GM21529 (cell line): ENCODE measurements around the gene PRXL2B.
"Not testable (repeated sequence)": the region's sequence is repeated elsewhere in the genome, so short reads cannot be mapped to it uniquely, and the experiment has no call there.

ENCODE experiments used
- ATAC-seq: cut with Tn5 transposase; IDR thresholded peaks from one replicate; pipeline ENCODE4 v1.9.1; 2021; ENCODE audit not compliant: unreplicated experiment

PRXL2B gene

DNA sequence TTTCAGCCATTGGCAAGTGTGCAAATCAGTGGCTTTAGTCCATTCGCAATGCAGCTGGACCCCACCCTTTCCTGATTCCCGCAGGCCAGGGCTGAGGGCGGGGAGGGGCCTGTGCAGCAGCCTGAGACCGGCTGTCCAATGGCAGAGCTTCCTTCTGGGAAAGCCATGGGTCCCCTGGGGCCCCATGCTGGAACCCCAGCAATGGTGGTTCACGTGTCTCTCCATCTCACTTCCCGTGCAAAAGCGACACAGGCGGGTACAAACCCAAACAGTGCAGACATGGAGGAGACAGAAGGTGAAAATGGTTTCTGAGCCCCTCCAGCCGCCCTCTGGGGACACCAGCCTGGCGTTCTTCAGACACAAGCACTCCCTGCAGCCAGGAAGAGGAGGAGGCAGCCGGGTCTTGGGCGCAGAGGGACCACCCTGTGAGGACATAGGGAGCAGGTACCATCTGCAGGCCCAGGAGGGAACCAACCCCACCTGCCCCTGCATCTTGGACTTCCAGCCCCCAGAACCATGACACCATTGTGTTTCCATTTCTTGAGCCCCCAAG is 36.2 kb upstream of the PRXL2B start:
- ATAC-seq = not testable (repeated sequence)

DNA sequence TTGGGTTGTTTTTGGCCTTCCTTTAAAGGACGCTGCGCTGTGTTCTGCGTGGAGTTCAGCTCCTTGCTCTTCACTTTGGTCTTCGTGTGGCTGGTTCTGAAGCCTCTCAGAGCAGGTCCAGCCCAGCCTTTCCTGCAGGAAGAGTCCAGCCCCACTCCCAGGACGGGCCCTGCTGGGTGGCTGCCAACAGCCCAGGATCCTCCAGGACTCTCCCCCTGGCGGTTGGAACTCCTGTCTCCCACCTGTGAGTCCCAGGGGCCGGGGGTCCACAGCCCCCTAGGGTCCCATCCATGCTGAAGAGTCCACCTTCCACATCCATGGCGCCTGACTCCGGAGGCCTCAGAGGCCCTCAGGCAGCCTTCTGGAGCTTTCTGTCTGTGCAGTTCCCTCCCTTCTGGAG is 35.0 kb upstream of the PRXL2B start:
- not testable (repeated sequence) for ATAC-seq

DNA sequence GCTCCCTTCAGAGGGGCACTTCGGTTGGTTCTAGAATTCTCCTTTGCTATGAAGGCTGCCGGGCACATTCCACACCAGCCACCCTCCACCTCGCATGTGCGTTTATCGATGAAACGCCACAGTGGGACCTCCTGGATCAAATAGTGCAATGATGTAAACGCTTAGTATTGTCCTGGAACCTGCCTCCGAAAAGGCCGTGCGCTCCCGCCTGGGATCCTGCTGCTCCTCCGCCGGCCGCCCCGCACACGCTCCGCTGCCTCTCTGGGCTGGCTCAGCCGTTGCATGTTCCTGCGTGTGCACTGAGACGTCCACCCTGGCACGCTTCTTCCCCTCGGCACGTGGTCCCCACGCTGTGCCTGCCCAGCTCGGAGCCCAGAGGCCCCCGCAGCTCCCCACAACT is 34.4 kb upstream of the PRXL2B start:
- no peak for ATAC-seq

DNA sequence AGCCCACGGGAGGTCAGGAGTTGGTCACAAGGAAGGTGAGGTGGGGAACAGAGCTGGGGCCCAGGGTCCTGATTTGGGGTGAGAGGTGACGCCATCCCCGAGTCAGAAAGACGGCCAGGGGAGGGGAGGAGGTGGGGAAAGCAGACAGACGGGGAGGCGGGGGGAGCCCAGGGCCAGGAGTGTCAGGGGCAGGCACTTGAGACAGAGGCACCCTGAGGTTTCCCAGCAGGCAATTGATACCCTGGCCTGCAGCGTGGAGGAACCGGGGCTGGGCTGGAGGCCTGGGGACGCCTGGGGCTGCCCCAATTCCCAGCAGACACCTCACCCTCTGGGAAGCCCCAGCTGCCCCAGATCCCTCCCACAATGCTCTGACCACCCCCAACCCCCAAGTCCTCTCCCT is 33.5 kb upstream of the PRXL2B start:
- ATAC-seq = not testable (repeated sequence)

DNA sequence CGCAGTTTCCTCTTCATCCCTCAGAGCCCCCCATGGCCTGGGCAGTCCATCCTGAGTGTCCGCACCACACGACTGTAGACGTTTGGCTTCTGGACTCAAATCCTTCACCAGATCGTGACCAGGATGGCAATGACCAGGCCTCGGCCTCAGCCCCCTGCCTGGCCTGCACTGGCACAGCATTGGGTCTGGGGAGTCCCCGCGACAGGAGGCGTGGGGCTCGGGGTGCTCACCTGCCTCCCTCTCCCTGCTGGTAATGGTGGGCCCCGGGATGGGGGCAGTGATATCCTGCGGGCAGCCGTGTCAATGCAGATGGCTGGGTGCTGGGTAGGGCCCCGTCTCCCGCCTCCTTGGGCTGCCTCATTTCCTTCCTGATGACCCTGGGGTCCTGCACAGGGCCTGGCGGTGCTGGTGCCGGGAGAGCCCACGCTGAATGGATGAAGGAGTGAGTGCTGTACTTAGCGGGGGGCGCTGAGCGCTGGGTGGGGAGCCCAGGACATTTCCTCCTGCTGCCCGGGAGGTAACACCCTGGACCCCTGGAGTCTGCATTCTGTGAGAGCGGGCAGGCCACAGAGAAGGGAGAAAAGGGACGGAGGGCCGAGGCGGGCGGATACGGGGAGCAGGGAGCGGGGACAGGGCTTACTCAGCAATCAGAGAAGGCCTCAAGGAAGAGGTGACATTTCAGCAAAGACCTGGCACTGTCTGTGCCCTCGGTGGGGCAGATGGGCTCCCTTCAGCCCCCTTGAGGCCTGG is 32.5 kb upstream of the PRXL2B start:
- no peak for ATAC-seq

DNA sequence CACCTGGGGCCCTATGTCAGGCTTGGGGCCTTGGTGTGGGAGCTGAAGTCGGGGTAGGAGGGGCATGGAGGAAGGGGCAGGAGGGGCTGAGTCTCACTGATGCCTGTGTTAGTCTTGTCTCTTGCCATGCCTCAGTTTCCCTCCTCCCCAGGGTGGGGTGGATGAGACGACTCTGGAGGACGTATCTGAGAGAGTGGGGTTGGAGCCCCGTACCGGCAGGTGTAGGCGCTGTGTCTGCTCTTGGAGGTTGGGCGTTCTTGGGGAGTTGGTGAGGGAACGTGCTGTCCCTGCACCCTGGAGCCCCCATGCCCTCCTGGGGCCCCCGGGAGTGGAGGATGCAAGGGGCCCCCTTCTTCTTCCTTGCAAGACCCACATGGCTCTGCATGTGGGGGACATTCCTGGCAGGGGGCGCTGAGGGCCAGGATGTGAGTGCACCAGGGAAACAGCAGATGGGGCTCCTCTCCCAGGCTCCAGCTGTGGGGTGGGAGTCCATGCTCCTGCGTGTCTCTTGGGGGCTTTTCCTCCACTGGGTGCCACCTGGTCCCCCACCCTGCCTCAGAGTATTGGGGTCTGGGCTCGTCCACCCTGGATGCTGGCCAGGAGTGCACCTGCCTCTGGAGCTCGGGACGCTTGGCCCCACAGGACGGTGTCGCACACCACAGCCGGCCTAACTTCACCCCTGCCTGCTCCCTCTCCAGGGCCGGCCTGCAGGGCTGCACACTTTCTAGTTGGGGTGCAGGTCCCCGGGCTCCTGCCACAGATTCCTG is 31.8 kb upstream of the PRXL2B start:
- ATAC-seq = no peak

DNA sequence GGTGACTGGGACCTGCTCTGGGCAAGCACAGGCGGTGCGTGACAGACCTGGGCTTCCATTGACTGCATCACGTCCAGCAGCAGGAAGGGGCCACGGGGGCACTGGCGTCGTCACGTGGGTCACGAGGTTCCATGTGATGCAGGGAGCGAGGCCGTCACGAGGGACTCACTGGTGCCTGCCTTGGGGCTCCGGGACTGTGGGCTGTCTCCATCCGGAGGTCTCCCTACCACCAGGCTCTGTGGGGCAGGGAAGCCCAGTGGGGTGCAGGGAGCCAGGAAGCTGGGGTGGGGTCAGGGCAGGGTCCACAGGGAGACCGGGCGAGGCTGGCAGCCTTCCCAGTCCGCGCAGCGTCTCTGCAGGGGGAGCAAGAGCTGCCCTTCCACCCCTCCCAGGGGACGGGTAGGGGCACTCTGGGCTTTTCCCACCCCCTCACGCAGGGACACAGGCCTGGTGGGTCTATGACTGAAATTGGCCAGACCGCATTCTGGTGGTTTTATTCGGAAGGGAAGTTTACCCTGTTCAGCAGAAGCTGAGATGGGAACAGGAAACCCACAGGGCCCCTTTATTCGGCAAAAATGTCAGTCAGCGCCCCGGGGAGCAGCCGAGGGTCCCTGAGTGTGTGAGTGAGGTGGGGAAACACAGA is 30.8 kb upstream of the PRXL2B start:
- peak; percentile 36 for ATAC-seq

DNA sequence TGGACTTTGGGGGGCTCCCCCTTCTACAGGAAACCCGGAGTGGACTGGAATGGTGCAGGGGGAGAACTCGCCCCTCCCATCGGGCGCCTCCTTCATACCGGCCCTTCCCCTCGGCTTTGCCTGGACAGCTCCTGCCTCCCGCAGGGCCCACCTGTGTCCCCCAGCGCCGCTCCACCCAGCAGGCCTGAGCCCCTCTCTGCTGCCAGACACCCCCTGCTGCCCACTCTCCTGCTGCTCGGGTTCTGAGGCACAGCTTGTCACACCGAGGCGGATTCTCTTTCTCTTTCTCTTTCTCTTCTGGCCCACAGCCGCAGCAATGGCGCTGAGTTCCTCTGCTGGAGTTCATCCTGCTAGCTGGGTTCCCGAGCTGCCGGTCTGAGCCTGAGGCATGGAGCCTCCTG is 30.3 kb upstream of the PRXL2B start, which contains the start of gene TNFRSF14:
Gene TNFRSF14, plus strand, starts transcription at position 95 of the 401 bp plus-strand sequence. Its CDS starts 294 bp downstream, at position 389.
- peak; percentile 34 for ATAC-seq

DNA sequence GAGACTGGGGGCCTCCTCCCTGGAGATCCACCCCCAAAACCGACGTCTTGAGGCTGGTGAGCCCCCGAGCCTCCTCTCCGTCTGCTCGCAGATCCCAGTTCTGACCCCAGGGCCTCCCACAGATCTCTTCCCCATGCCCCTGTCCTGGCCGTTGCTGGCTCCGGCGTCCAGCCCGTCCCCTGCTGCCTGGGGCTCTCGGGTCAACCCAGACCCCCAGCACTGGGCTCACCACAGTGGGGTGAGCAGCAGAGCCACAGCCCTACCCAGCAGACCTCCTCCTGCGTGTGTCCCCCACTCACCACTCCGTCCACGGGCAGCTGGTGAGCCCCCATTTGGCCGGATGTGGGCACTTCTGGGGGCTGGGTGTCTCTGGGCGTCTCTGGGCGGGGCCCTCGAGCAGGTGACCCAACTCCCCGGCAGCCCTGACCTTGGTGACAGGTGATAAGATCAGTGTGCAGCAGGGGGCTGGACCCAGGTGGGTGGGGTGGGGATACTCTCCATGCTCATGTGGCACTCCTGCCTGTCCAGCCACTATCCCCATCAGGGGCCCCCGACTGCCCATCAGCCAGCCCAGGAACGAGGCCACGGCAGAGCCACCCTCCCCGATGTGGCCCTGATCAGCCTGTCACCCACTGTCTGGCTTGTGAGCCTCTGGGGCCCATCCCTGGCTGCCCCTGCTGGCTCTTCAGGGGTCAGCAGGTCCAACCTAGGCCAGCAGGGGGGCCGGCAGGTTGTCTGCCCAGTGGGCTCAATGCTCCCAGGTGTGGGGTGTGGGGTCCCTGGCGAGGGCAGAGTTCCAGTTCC is 29.7 kb upstream of the PRXL2B start:
- ATAC-seq = peak; percentile 19

DNA sequence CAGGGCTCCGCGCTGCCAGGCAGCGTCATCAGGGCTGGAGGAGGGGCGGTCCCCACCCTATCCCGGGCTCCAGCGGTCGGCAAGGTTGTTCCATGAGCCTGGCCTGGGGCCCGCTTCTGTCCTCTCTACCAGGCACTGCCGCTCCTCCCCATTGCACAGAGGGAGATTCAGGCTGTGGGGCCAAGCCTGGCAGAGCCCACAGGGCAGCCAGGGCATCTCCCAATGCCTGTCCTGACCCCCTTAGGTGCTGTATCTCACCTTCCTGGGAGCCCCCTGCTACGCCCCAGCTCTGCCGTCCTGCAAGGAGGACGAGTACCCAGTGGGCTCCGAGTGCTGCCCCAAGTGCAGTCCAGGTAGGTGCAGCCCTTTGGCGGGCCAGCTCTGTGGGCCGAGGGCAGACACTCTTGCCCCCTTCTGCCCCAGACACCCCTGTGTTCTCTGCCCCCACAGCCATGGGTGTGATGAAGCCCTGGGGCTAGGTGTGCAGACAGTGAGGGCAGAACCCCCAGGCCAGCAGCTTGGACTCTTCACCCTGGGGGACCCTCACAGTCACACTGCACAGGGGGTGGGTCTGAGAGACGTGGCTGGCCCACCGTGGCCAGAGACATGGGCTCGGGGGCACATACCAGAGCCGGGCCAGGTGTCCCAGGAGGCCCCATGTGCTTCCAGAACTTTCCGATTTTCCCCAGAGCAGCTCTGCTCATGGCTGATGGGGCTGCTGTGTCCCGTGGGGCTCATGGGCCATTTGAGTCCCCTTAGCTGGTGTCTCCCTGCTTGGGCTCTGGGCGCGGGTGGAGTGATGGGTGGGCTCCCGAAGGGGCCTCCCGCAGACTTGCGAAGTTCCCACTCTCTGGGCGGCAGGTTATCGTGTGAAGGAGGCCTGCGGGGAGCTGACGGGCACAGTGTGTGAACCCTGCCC is 28.8 kb upstream of the PRXL2B start:
- ATAC-seq = no peak

DNA sequence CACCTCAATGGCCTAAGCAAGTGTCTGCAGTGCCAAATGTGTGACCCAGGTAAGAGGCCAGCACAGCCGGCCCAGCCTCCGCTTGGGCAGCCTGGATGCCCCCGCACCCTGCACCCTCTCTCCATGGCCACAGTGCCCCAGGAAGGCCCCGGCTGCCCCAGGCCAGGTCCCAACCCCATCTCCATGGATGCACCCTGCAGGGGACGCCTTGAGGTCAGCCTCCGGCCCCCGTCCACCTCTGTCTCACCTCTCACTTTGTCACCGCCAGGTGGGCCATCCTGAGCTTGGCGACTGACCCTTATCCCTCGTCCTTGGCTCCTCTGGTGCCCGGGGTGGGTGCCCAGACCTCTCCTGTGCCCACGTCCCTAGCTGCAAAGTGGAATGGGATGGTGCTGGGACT is 28.2 kb upstream of the PRXL2B start:
- no peak for ATAC-seq

DNA sequence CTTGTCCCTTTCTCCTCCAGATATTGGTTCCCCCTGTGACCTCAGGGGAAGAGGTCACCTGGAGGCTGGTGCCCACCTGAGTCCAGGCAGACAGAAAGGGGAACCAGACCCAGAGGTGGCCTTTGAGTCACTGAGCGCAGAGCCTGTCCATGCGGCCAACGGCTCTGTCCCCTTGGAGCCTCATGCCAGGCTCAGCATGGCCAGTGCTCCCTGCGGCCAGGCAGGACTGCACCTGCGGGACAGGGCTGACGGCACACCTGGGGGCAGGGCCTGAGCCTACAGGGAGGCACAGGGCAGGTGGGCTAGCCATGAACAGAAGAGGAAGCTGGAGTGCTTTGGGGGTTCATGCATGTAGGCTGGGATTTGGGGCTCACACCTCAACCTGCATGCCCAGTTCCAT is 27.7 kb upstream of the PRXL2B start:
- no peak for ATAC-seq

DNA sequence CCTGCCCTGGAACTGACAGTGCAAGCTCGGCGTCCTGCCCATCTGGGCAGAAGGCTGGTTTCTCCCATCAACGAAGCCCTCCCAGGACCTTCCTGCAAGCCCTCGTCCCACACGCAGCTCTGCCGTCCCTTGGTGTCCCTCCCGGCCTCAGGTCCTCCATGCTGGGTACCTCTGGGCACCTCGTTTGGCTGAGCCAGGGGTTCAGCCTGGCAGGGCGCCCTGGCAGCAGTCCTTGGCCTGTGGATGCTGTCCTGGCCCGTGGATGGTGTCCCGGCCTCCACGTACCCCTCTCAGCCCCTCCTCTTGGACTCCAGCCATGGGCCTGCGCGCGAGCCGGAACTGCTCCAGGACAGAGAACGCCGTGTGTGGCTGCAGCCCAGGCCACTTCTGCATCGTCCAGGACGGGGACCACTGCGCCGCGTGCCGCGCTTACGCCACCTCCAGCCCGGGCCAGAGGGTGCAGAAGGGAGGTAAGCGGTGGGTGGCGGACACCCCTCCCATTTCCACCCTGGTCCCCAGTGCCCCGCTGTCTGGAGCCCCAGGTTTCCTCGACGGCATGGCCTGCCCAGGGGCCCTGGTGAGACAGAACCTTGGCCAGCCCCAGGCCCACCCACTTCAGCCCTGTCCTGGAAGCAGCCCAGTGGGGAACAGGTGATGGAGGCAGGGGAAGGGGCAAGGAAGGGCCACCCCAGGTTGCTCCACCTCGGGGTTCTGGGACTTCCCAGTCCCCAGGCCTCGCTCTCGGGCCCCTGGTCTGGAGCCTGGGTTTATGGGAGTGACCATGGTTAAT is 26.9 kb upstream of the PRXL2B start:
- no peak for ATAC-seq

DNA sequence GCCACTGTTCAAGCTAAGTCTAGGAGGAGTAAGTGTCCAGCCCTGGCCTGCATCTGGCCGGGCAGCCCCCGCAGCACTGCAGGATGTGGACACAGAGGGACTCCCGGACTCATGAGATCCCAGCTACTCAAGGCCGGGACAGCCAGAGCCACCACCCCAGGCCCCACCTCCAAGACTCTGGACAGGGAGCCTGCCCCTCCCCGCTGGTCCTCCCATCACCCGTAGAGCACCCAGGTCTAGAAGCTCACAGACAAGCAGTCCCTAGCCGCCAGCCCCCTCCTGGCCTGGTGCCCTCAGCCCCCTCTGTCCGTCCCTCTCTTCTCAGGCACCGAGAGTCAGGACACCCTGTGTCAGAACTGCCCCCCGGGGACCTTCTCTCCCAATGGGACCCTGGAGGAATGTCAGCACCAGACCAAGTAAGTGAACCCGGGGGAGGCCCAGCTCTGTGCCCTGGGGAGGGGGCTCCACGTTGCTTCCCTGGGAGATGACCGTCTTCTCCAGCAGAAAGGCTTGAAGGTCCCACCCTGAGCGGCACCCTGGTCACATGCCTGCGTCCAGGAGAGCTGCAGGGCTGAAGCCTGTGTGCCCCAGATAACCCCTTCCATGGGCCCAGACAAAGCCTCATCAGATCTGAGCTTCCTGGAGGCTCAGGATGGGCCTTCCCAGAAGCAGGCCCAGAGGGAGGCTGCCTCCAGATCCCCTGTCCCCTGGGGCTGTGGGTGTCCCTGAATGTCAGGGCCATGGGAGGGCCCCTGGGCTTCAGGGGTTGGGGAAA is 26.1 kb upstream of the PRXL2B start:
- no peak for ATAC-seq

DNA sequence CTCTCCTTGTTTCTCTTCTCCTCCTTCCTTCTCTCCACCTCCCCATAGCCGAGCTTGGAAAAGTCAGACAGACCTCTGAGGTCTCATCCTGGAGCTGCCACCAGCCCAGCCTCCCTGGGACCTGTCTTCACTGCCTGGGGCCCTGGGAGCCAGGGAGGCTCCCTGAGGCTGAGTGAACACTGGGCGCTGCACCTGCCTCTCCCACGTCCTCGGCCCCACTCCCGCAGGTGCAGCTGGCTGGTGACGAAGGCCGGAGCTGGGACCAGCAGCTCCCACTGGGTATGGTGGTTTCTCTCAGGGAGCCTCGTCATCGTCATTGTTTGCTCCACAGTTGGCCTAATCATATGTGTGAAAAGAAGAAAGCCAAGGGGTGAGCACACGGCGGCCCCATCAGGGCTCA is 25.1 kb upstream of the PRXL2B start:
- no peak for ATAC-seq

DNA sequence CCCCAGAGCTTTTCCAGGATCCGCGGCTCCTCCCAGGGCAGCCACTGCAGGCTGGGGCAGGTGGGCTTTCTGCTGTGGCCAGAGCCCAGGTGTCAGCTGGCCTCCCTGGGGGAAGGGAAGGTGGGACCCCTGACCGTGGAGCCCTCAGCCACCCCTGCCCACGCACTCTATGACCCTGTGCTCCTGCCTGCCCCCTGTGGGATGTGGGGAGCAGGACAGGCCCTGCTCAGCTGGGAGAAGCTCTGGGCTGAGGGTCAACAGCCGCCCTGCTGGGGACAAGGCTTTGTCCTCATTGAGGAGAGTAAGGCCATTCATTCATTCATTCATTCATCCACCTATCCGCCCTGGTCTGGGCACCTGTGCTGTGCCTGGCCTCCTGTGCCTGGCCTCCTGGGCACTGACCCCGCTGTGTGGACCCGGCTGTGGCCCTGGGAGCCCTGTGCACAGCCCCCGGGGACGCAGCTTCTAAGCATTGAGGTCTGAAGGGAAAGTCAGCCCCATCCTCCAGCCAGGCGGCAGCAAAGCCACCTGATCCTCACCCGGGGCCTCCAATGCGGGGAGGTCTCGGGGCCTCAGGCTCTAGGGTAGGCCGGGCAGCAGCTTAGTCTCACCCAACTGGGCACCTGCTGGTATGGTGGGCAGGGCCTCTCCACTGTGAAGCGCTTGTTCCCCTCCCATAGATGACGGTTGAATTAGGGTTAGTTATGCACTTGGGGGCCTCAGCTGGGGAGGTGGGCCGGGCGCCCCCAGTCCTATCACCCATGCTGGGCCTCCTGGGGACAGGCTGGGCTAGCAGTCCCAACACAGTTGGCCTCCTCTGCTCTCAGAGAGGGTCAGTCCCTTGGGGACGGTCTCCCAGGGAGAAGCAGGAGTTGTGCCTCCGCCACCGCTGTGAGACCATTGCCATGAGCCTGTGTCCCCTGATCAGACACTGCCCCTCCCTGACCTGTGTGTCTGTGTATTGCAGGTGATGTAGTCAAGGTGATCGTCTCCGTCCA is 24.4 kb upstream of the PRXL2B start:
- ATAC-seq = no peak

DNA sequence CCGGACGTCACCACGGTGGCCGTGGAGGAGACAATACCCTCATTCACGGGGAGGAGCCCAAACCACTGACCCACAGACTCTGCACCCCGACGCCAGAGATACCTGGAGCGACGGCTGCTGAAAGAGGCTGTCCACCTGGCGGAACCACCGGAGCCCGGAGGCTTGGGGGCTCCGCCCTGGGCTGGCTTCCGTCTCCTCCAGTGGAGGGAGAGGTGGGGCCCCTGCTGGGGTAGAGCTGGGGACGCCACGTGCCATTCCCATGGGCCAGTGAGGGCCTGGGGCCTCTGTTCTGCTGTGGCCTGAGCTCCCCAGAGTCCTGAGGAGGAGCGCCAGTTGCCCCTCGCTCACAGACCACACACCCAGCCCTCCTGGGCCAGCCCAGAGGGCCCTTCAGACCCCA is 23.4 kb upstream of the PRXL2B start:
- no peak for ATAC-seq
